CD14-positive monocyte (primary cell): ENCODE results near the gene BTBD9. TPM values are rescaled to one million over a fixed set of nuclear protein-coding genes. Genes with fewer than 3 reads are reported as not detected.

Experiments
- DNase-seq, 3 donors: peaks; one replicate each; pipeline ENCODE4 v3.0.0-alpha.2; 2011 to 2022
- H2AFZ ChIP-seq: 2 replicates; pipeline ENCODE4 v1.6.0; 2012; ENCODE audit warnings: mild to moderate bottlenecking, low read depth, low read length, inconsistent platforms; ENCODE audit not compliant: insufficient read depth, poor library complexity, severe bottlenecking
- H3K27ac ChIP-seq, 2 donors: 1 replicate in 1 of 2; 2 replicates in 1 of 2; pipeline ENCODE4 v1.5.1; 2012 to 2013; ENCODE audit warnings: low read length in 2 of 2, control low read depth in 1 of 2, inconsistent platforms in 1 of 2, low read depth in 1 of 2, mild to moderate bottlenecking in 1 of 2
- H3K27me3 ChIP-seq, 2 donors: one replicate each; pipeline versions ENCODE4 v1.6.0 to v1.6.1; 2011 to 2013; ENCODE audit warnings: low read length in 2 of 2; ENCODE audit not compliant: control insufficient read depth in 2 of 2, insufficient read depth in 2 of 2
- H3K36me3 ChIP-seq, 2 donors: replicated peaks in 1 of 2; 1 replicate in 1 of 2; 2 replicates in 1 of 2; pipeline versions ENCODE4 v1.5.1 to v1.6.1; 2012 to 2013; ENCODE audit warnings: low read length in 2 of 2, control low read depth in 1 of 2, inconsistent platforms in 1 of 2, mild to moderate bottlenecking in 1 of 2; ENCODE audit not compliant: insufficient read depth in 2 of 2, control insufficient read depth in 1 of 2
- H3K4me1 ChIP-seq, 2 donors: 1 replicate in 1 of 2; 2 replicates in 1 of 2; pipeline versions ENCODE4 v1.5.1 to v1.6.1; 2012 to 2013; ENCODE audit warnings: low read length in 2 of 2, control low read depth in 1 of 2, inconsistent platforms in 1 of 2, mild to moderate bottlenecking in 1 of 2, moderate library complexity in 1 of 2; ENCODE audit not compliant: insufficient read depth in 2 of 2, control insufficient read depth in 1 of 2
- H3K4me2 ChIP-seq: replicated peaks from 2 replicates; pipeline ENCODE3; 2012; ENCODE audit warnings: low read length, moderate library complexity, mild to moderate bottlenecking; ENCODE audit not compliant: poor library complexity, severe bottlenecking; ENCODE audit errors: extremely low read depth
- H3K4me3 ChIP-seq, 3 experiments: fragments of 200-600 bp in 1 of 3; sonication (generic) in 1 of 3; replicated peaks in 1 of 3; 1 replicate in 2 of 3; 2 replicates in 1 of 3; pipeline ENCODE4 v1.5.1; 2011 to 2013; ENCODE audit warnings: low read length in 3 of 3, mild to moderate bottlenecking in 3 of 3, control low read depth in 2 of 3, low read depth in 2 of 3, inconsistent platforms in 1 of 3, moderate library complexity in 1 of 3
- H3K79me2 ChIP-seq: 2 replicates; pipeline ENCODE4 v1.6.0; 2012; ENCODE audit warnings: mild to moderate bottlenecking, control low read depth, inconsistent platforms, low read length, moderate library complexity; ENCODE audit not compliant: insufficient read depth
- H3K9ac ChIP-seq: 2 replicates; pipeline ENCODE4 v1.6.0; 2017; ENCODE audit warnings: low read length, mild to moderate bottlenecking; ENCODE audit not compliant: insufficient read depth, poor library complexity, severe bottlenecking
- H3K9me3 ChIP-seq, 2 donors: replicated peaks in 1 of 2; 1 replicate in 1 of 2; 2 replicates in 1 of 2; pipeline versions ENCODE4 v1.5.1 to v1.6.1; 2012 to 2013; ENCODE audit warnings: low read length in 2 of 2, control low read depth in 1 of 2; ENCODE audit not compliant: control insufficient read depth in 1 of 2, insufficient read depth in 1 of 2
- H4K20me1 ChIP-seq: 2 replicates; pipeline ENCODE4 v1.6.0; 2012; ENCODE audit warnings: mild to moderate bottlenecking, low read length, control low read depth, moderate library complexity; ENCODE audit not compliant: insufficient read depth
- H3K27ac Mint-ChIP-seq, 7 donors: one replicate each; pipeline ENCODE4 v1.8.0; 2020; ENCODE audit warnings: mild to moderate bottlenecking in 7 of 7, mixed read lengths in 7 of 7, moderate library complexity in 6 of 7, inconsistent platforms in 2 of 7
- H3K27me3 Mint-ChIP-seq, 3 donors: one replicate each; pipeline ENCODE4 v1.8.0; 2021 to 2022; ENCODE audit warnings: low read depth in 3 of 3, mild to moderate bottlenecking in 3 of 3, mixed read lengths in 3 of 3, moderate library complexity in 3 of 3, inconsistent platforms in 1 of 3
- H3K36me3 Mint-ChIP-seq, 2 donors: one replicate each; pipeline ENCODE4 v1.8.0; 2020; ENCODE audit warnings: mixed read lengths in 2 of 2, inconsistent platforms in 1 of 2, mild to moderate bottlenecking in 1 of 2
- H3K4me1 Mint-ChIP-seq: one replicate; pipeline ENCODE4 v1.8.0; 2020; ENCODE audit warnings: mild to moderate bottlenecking, mixed read lengths
- H3K4me3 Mint-ChIP-seq, 2 donors: one replicate each; pipeline ENCODE4 v1.8.0; 2020; ENCODE audit warnings: mild to moderate bottlenecking in 2 of 2, mixed read lengths in 2 of 2, moderate library complexity in 1 of 2
- H3K9me3 Mint-ChIP-seq, 7 donors: one replicate each; pipeline ENCODE4 v1.8.0; 2020 to 2022; ENCODE audit warnings: mixed read lengths in 7 of 7, mild to moderate bottlenecking in 6 of 7, moderate library complexity in 6 of 7, inconsistent platforms in 2 of 7
- WGBS: methylation state at CpG from one replicate; pipeline ENCODE4 v1.1.5; 2013; ENCODE audit warnings: missing lambda C conversion rate; ENCODE audit not compliant: insufficient coverage; 5-methylcytosine and 5-hydroxymethylcytosine counted together
- intact Hi-C, 2 donors: fragments of 100-400 bp; cut with micrococcal nuclease; formaldehyde crosslinking; loops; one replicate each; pipeline versions ENCODE4 v1.15.0 to v1.15.1; 2023
- polyA plus RNA-seq, 3 donors: library from polyadenylated mRNA; depleted of rRNA in 1 of 3; unstranded in 2 of 3; stranded (reverse) in 1 of 3; fragments of 300-500 nt in 2 of 3; fragments of >200 nt in 1 of 3; fragmentation: Illumina TruSeq in 2 of 3; gene quantifications; 1 replicate in 2 of 3; 2 replicates in 1 of 3; pipeline ENCODE4 v1.2.3, GENCODE V29; 2012 to 2021
- TF ChIP-seq, protein P1 (sequence below): fragments of 200-600 bp; IDR thresholded peaks from one replicate; pipeline ENCODE4 v1.8.0; 2022; ENCODE audit warnings: antibody characterized with exemption, mild to moderate bottlenecking

Gene BTBD9
- polyA plus RNA-seq, 3 donors, result 5.2 to 7.5 (median 6.2) TPM

DNA sequence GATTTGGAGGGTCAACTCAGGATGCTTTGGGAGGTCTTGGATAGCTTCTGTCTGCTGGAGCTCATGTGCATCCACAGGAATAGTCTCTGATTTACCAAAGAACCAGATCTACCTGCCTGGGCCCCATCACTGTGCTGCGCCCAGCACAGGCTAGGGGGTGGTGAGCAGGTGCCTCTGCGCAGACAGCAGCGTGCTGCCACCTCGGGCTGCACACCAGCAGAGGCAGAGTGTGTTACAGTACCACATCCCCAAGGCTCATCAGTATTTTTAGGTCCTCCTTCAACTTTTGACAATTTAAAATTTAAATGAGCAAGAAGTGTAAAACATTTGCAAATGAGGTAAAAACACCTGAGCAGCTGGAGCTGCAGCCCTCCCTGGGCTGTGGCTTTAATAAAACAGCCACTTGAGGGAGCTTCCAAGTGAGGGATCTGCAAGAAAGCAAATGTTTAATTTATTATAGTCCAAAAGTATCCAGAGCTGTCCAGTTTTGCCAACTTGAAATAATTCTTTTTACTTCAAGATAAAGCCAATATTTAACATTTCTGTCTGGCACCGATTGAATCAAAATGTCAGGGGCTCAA, 495.3 kb downstream of the BTBD9 start:
- H3K9me3 Mint-ChIP-seq, result no peaks in the 10 kb centered on the region
- H2AFZ ChIP-seq, result no peak overlapping the region
- TF ChIP-seq, protein P1, sequence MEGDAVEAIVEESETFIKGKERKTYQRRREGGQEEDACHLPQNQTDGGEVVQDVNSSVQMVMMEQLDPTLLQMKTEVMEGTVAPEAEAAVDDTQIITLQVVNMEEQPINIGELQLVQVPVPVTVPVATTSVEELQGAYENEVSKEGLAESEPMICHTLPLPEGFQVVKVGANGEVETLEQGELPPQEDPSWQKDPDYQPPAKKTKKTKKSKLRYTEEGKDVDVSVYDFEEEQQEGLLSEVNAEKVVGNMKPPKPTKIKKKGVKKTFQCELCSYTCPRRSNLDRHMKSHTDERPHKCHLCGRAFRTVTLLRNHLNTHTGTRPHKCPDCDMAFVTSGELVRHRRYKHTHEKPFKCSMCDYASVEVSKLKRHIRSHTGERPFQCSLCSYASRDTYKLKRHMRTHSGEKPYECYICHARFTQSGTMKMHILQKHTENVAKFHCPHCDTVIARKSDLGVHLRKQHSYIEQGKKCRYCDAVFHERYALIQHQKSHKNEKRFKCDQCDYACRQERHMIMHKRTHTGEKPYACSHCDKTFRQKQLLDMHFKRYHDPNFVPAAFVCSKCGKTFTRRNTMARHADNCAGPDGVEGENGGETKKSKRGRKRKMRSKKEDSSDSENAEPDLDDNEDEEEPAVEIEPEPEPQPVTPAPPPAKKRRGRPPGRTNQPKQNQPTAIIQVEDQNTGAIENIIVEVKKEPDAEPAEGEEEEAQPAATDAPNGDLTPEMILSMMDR, result no peak
- intact Hi-C loops, result no loop called here
- no peaks in the 10 kb centered on the region for H3K4me1 ChIP-seq
- no peaks in the 10 kb centered on the region for H3K27me3 ChIP-seq
- H3K27me3 Mint-ChIP-seq, result peaks cover 0 to 3% (median 0%) of the 10 kb centered on the region in 3 donors
- peaks cover 6% of the 10 kb centered on the region for H3K4me1 Mint-ChIP-seq
- H3K4me3 Mint-ChIP-seq, result no peak overlapping the region
- H3K36me3 ChIP-seq, result peaks cover 3 to 74% of the 10 kb centered on the region in 2 donors
- H3K27ac Mint-ChIP-seq, result no peak overlapping the region
- peaks cover 4% of the 10 kb centered on the region for H3K79me2 ChIP-seq
- no peak overlapping the region for H3K27ac ChIP-seq
- WGBS, result 100% methylated on average over 3 of the region's 5 CpGs
- DNase-seq, result no peak
- no peak overlapping the region for H3K4me2 ChIP-seq
- H3K36me3 Mint-ChIP-seq, result peaks cover 34 to 42% of the 10 kb centered on the region in 2 donors
- H4K20me1 ChIP-seq, result peaks cover 98% of the 10 kb centered on the region
- no peak overlapping the region for H3K4me3 ChIP-seq
- H3K9ac ChIP-seq, result no peak overlapping the region
- H3K9me3 ChIP-seq, result no peaks in the 10 kb centered on the region

DNA sequence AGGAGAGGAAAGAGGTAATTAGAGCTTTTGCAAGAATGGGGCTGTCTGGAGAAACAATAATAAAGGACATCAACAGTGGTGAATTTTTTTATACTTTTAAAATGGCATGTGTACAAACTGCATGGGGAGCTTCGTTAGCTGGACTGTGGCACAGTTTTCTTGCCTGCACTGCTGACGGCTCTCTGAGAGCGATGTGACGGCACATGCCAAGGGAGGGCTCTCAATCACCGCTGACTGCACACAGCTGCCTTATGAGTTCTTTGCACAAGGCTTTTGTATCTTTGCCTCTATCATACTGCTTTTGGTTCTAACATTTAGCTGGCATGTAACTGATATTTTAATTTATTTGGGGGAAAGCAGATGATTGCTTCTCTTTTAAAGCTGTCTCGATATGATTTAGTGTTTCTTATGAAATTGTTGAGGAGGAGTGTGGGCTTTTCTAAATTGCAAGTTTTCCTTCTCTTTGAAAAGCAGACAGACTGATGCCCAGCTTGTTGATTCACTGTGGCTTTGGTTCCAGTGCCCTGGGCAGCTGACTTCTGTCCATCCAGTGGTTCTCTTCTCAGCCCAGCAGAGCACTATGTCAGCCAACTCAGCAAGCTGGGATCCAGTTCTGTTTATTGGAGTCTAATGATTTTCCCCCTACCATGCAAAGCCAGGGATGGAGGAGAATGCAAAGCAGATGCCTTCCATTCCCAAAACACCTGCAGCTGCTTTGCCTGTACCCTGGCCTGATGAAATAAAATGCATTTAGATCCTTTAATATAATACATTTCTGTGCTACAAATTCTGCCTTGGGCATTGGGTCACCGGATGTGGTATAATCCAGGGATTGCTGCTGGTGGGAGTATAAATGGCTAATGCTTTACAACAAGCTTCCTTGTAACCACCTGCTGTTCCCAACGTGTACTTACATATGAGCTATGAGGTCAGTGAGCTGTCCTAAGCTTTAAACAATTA, 496.3 kb downstream of the BTBD9 start:
- H3K27me3 Mint-ChIP-seq, result peaks cover 0 to under 1% (median 0%) of the 10 kb centered on the region in 3 donors
- Histone ChIP-seq H3K4me3 (no peak overlapping the region), H3K79me2 (peaks cover 4% of the 10 kb centered on the region), H3K9ac (no peak overlapping the region), H2AFZ (no peak overlapping the region), H3K27ac (no peak overlapping the region), H3K9me3 (no peaks in the 10 kb centered on the region), H3K27me3 (no peaks in the 10 kb centered on the region), H3K4me2 (no peak overlapping the region), H3K36me3 (peaks cover 3 to 69% of the 10 kb centered on the region in 2 donors), H4K20me1 (peaks cover 98% of the 10 kb centered on the region), H3K4me1 (no peaks in the 10 kb centered on the region)
- H3K36me3 Mint-ChIP-seq, result peaks cover 31 to 41% of the 10 kb centered on the region in 2 donors
- H3K4me1 Mint-ChIP-seq, result peaks cover 6% of the 10 kb centered on the region
- intact Hi-C loops, result no loop called here
- TF ChIP-seq, protein P1, result no peak
- DNase-seq, result no peak
- H3K9me3 Mint-ChIP-seq, result no peaks in the 10 kb centered on the region
- peak overlapping the region in 1 of 7 donors; percentile 34 for H3K27ac Mint-ChIP-seq
- no peak overlapping the region for H3K4me3 Mint-ChIP-seq
- WGBS, result 100% methylated on average over 5 of the region's 8 CpGs
